Adipose tissue (tissue), 3 donors: ENCODE measurements around the gene OR10R2. TPM values are rescaled to one million over a fixed set of nuclear protein-coding genes. Genes with fewer than 3 reads are reported as not detected.

Source experiments
- H3K27ac ChIP-seq: one replicate; pipeline ENCODE4 v1.5.1; 2013; ENCODE audit warnings: low read depth, low read length
- WGBS, 3 donors: extraction: QIAGEN DNeasy Blood & Tissue Kit; methylation state at CpG; one replicate each; pipeline ENCODE4 v1.1.7; 2013; 5-methylcytosine and 5-hydroxymethylcytosine counted together
- polyA plus RNA-seq, 3 donors: library from polyadenylated mRNA; stranded (reverse); fragments of 200-250 nt; gene quantifications; one replicate each; pipeline ENCODE4 v1.2.3, GENCODE V29; 2013
- donor health status: healthy with polysubstance abuse.
- donor health status: Bipolar disorder and iron deficiency.
- donor health status: healthy.

OR10R2 gene
- polyA plus RNA-seq, 3 donors, result not detected

GRCh38 chr1:158520955-158521665 is 49.1 kb downstream of the OR10R2 start:
- 56 to 90% (median 83%) methylated on average over 3 of the region's 3 CpGs for WGBS, 3 donors
- no peak overlapping the region for H3K27ac ChIP-seq

GRCh38 chr1:158521666-158522058 is 49.6 kb downstream of the OR10R2 start:
- WGBS, 3 donors, result 57 to 86% (median 85%) methylated on average over 2 of the region's 2 CpGs
- no peak overlapping the region for H3K27ac ChIP-seq

GRCh38 chr1:158527190-158527815 is 55.3 kb downstream of the OR10R2 start:
- no peak overlapping the region for H3K27ac ChIP-seq
- 2 to 31% (median 30%) methylated on average over 2 of the region's 2 CpGs for WGBS, 3 donors

Other genes starting within 250 kb of the OR10R2 start
- under 1 TPM in 1 of 3 donors, not detected in 2; 0.04 TPM for gene CD1A, start 217.8 kb upstream of the OR10R2 start, polyA plus RNA-seq
- under 1 TPM in 2 of 3 donors, not detected in 1; 0.19 to 0.24 TPM for gene CD1C, start 182.3 kb upstream of the OR10R2 start, polyA plus RNA-seq
- gene CD1B, start 140.7 kb upstream of the OR10R2 start, polyA plus RNA-seq, result not detected
- under 1 TPM in 1 of 3 donors, not detected in 2; 0.05 TPM for gene CD1E, start 118.3 kb upstream of the OR10R2 start, polyA plus RNA-seq
- gene OR10T2, start 72.8 kb upstream of the OR10R2 start, polyA plus RNA-seq, result not detected
- under 1 TPM in 1 of 3 donors, not detected in 2; 0.11 TPM for gene OR10K2, start 46.0 kb upstream of the OR10R2 start, polyA plus RNA-seq
- under 1 TPM in 1 of 3 donors, not detected in 2; 0.34 TPM for gene OR10K1, start 10.4 kb upstream of the OR10R2 start, polyA plus RNA-seq
- not detected for gene OR6Y1, start 82.2 kb downstream of the OR10R2 start, polyA plus RNA-seq
- gene OR6P1, start 98.4 kb downstream of the OR10R2 start, polyA plus RNA-seq, result not detected
- gene OR10X1, start 107.7 kb downstream of the OR10R2 start, polyA plus RNA-seq, result not detected
- not detected for gene OR10Z1, start 133.0 kb downstream of the OR10R2 start, polyA plus RNA-seq
- under 1 TPM in 1 of 3 donors, not detected in 2; 0.18 TPM for gene SPTA1, start 214.5 kb downstream of the OR10R2 start, polyA plus RNA-seq
- gene OR6K2, start 228.4 kb downstream of the OR10R2 start, polyA plus RNA-seq, result not detected
- not detected for gene OR6K3, start 248.5 kb downstream of the OR10R2 start, polyA plus RNA-seq